ENCODE results near the gene CHADL. TPM values are rescaled to one million over a fixed set of nuclear protein-coding genes. Genes with fewer than 3 reads are reported as not detected.

The CHADL gene
- total and polyA plus RNA-seq, 9 of the 15 experiments (the other 6 are each of a cell fraction or from before 2014, with no cell fraction given), result not detected

DNA sequence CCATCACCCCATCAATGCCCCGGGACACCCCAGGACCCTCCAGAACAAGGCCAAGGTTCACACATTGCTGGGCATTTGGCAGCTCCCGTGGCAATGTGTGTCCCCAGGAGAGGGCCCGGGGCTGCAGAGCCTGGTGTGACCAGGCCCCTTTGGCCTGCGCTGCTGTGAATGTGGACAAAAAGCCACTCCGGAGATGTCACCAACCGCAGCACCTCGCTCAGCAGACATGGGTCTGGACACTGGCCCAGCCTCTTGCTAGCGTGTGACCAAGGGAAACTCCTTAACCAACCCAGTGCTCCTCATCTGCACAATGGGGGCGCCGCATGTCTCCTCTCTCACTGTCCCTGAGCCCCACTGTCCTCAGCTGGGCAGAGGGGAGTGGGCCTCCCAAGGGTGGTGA is 8.0 kb upstream of the CHADL start:
- WGBS (ENCODE audit: insufficient coverage, low coverage, missing lambda C conversion rate), result 96% methylated on average over 6 of the region's 10 CpGs
- Histone ChIP-seq H3K79me2 (ENCODE audit: control insufficient read depth, insufficient read depth, low read length) (no peaks in the 10 kb centered on the region), H3K27ac (ENCODE audit: extremely low read depth, low read depth, low read length) (no peak overlapping the region), H3K9ac (ENCODE audit: insufficient read depth in 1 of 2, low read depth in 2 of 2, low read length in 2 of 2) (no peak overlapping the region), H3K4me3 (no peak overlapping the region), H4K20me1 (replicated peaks; ENCODE audit: control insufficient read depth, insufficient read depth, low read length) (no peaks in the 10 kb centered on the region), H2AFZ (ENCODE audit: low read depth, low read length) (no peak overlapping the region), H3K9me1 (ENCODE audit: control insufficient read depth, insufficient read depth, low read length) (peaks cover 4% of the 10 kb centered on the region), H3K4me2 (ENCODE audit: insufficient read depth, low read length) (no peak overlapping the region), H3K27me3 (ENCODE audit: control insufficient read depth in 2 of 2, insufficient read depth in 2 of 2, low read length in 2 of 2) (no peaks in the 10 kb centered on the region), H3K9me3 (replicated peaks; ENCODE audit: control insufficient read depth, insufficient read depth, low read depth, low read length) (no peaks in the 10 kb centered on the region), H3K4me1 (replicated peaks in 1 of 2; ENCODE audit: control insufficient read depth in 2 of 2, insufficient read depth in 2 of 2, low read length in 2 of 2) (peaks cover 0 to 9% of the 10 kb centered on the region in 2 experiments; a peak in 2 of 5 replicates), H3K36me3 (ENCODE audit: control insufficient read depth, insufficient read depth, low read length) (peaks cover 73% of the 10 kb centered on the region; the same call in 2 of the 3 replicates)
- ATAC-seq (no peak), FAIRE-seq (no peak), DNase-seq (ENCODE audit: extremely low read depth in 1 of 4, low spot score in 3 of 4) (no peak)
- BruUV-seq (replicated peaks), result no TSS peak
- ChIA-PET POLR2A (no interaction called here), CTCF (ENCODE audit: low intra/inter-chr PET ratio) (no interaction called here)
- in situ Hi-C loops (cut with MboI) (no loop called here), intact Hi-C loops (cut with micrococcal nuclease) (no loop called here)
- TF ChIP-seq, protein P1, sequence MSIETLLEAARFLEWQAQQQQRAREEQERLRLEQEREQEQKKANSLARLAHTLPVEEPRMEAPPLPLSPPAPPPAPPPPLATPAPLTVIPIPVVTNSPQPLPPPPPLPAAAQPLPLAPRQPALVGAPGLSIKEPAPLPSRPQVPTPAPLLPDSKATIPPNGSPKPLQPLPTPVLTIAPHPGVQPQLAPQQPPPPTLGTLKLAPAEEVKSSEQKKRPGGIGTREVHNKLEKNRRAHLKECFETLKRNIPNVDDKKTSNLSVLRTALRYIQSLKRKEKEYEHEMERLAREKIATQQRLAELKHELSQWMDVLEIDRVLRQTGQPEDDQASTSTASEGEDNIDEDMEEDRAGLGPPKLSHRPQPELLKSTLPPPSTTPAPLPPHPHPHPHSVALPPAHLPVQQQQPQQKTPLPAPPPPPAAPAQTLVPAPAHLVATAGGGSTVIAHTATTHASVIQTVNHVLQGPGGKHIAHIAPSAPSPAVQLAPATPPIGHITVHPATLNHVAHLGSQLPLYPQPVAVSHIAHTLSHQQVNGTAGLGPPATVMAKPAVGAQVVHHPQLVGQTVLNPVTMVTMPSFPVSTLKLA (conservative IDR thresholded peaks at IDR 0.05), result no peak
- TF ChIP-seq, protein P2, sequence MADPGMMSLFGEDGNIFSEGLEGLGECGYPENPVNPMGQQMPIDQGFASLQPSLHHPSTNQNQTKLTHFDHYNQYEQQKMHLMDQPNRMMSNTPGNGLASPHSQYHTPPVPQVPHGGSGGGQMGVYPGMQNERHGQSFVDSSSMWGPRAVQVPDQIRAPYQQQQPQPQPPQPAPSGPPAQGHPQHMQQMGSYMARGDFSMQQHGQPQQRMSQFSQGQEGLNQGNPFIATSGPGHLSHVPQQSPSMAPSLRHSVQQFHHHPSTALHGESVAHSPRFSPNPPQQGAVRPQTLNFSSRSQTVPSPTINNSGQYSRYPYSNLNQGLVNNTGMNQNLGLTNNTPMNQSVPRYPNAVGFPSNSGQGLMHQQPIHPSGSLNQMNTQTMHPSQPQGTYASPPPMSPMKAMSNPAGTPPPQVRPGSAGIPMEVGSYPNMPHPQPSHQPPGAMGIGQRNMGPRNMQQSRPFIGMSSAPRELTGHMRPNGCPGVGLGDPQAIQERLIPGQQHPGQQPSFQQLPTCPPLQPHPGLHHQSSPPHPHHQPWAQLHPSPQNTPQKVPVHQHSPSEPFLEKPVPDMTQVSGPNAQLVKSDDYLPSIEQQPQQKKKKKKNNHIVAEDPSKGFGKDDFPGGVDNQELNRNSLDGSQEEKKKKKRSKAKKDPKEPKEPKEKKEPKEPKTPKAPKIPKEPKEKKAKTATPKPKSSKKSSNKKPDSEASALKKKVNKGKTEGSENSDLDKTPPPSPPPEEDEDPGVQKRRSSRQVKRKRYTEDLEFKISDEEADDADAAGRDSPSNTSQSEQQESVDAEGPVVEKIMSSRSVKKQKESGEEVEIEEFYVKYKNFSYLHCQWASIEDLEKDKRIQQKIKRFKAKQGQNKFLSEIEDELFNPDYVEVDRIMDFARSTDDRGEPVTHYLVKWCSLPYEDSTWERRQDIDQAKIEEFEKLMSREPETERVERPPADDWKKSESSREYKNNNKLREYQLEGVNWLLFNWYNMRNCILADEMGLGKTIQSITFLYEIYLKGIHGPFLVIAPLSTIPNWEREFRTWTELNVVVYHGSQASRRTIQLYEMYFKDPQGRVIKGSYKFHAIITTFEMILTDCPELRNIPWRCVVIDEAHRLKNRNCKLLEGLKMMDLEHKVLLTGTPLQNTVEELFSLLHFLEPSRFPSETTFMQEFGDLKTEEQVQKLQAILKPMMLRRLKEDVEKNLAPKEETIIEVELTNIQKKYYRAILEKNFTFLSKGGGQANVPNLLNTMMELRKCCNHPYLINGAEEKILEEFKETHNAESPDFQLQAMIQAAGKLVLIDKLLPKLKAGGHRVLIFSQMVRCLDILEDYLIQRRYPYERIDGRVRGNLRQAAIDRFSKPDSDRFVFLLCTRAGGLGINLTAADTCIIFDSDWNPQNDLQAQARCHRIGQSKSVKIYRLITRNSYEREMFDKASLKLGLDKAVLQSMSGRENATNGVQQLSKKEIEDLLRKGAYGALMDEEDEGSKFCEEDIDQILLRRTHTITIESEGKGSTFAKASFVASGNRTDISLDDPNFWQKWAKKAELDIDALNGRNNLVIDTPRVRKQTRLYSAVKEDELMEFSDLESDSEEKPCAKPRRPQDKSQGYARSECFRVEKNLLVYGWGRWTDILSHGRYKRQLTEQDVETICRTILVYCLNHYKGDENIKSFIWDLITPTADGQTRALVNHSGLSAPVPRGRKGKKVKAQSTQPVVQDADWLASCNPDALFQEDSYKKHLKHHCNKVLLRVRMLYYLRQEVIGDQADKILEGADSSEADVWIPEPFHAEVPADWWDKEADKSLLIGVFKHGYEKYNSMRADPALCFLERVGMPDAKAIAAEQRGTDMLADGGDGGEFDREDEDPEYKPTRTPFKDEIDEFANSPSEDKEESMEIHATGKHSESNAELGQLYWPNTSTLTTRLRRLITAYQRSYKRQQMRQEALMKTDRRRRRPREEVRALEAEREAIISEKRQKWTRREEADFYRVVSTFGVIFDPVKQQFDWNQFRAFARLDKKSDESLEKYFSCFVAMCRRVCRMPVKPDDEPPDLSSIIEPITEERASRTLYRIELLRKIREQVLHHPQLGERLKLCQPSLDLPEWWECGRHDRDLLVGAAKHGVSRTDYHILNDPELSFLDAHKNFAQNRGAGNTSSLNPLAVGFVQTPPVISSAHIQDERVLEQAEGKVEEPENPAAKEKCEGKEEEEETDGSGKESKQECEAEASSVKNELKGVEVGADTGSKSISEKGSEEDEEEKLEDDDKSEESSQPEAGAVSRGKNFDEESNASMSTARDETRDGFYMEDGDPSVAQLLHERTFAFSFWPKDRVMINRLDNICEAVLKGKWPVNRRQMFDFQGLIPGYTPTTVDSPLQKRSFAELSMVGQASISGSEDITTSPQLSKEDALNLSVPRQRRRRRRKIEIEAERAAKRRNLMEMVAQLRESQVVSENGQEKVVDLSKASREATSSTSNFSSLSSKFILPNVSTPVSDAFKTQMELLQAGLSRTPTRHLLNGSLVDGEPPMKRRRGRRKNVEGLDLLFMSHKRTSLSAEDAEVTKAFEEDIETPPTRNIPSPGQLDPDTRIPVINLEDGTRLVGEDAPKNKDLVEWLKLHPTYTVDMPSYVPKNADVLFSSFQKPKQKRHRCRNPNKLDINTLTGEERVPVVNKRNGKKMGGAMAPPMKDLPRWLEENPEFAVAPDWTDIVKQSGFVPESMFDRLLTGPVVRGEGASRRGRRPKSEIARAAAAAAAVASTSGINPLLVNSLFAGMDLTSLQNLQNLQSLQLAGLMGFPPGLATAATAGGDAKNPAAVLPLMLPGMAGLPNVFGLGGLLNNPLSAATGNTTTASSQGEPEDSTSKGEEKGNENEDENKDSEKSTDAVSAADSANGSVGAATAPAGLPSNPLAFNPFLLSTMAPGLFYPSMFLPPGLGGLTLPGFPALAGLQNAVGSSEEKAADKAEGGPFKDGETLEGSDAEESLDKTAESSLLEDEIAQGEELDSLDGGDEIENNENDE (IDR thresholded peaks at IDR 0.05; ENCODE audit: low read depth, low read length), result no peak
- TF ChIP-seq GATAD2A (IDR thresholded peaks at IDR 0.05) (no peak), HLTF (IDR thresholded peaks at IDR 0.05) (no peak), JUN (IDR thresholded peaks at IDR 0.05; ENCODE audit: borderline replicate concordance, low read depth, low read length) (no peak), JUN (CRISPR knock-in tag; IDR thresholded peaks at IDR 0.05; ENCODE audit: borderline replicate concordance) (no peak), ZNF197 (CRISPR knock-in tag; IDR thresholded peaks at IDR 0.05; ENCODE audit: low read depth) (no peak)
- TF ChIP-seq, protein P3, sequence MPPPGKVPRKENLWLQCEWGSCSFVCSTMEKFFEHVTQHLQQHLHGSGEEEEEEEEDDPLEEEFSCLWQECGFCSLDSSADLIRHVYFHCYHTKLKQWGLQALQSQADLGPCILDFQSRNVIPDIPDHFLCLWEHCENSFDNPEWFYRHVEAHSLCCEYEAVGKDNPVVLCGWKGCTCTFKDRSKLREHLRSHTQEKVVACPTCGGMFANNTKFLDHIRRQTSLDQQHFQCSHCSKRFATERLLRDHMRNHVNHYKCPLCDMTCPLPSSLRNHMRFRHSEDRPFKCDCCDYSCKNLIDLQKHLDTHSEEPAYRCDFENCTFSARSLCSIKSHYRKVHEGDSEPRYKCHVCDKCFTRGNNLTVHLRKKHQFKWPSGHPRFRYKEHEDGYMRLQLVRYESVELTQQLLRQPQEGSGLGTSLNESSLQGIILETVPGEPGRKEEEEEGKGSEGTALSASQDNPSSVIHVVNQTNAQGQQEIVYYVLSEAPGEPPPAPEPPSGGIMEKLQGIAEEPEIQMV (tag; conservative IDR thresholded peaks at IDR 0.05; ENCODE audit: low read depth), result no peak
